Hindlimb muscle (tissue), 1 donor: Measurements from ENCODE around the gene COL20A1. TPM values are rescaled to one million over a fixed set of nuclear protein-coding genes. Genes with fewer than 3 reads are reported as not detected.
A peak's percentile ranks its signal among the peaks of the same experiment; 100 is the strongest.

Experiments
- DNase-seq: peaks from one replicate; pipeline ENCODE4 v3.0.0-alpha.2; 2013
- polyA plus RNA-seq: library from polyadenylated mRNA; unstranded; fragments of 120-200 nt; gene quantifications from one replicate; pipeline ENCODE4 v1.2.1, GENCODE V29; 2013; ENCODE audit not compliant: insufficient read length

The COL20A1 gene
- polyA plus RNA-seq, 1 donor: 6.2 TPM

GRCh38 chr20:63321148-63321831 is 28.3 kb downstream of the COL20A1 start:
- peak; percentile 59 for DNase-seq

- no peak for DNase-seq
These were observed 29.4 kb downstream of the COL20A1 start for GRCh38 chr20:63322146-63322932.

GRCh38 chr20:63322933-63323273 is 29.9 kb downstream of the COL20A1 start:
- DNase-seq: no peak

- DNase-seq: no peak
These were observed 30.5 kb downstream of the COL20A1 start for GRCh38 chr20:63323357-63323981.

- no peak for DNase-seq
These were observed 32.1 kb downstream of the COL20A1 start for GRCh38 chr20:63325021-63325471.

GRCh38 chr20:63325554-63326313 is 32.7 kb downstream of the COL20A1 start:
- DNase-seq: no peak

- DNase-seq: no peak
These were observed 33.6 kb downstream of the COL20A1 start for GRCh38 chr20:63326314-63327230.

- DNase-seq: no peak
These were observed 34.3 kb downstream of the COL20A1 start for GRCh38 chr20:63327231-63327745.

- DNase-seq: no peak
These were observed 35.2 kb downstream of the COL20A1 start for GRCh38 chr20:63328026-63328700.

- no peak for DNase-seq
These were observed 35.8 kb downstream of the COL20A1 start for GRCh38 chr20:63328718-63329275.

- no peak for DNase-seq
These were observed 36.5 kb downstream of the COL20A1 start for GRCh38 chr20:63329331-63330083.

GRCh38 chr20:63330084-63330760 is 37.2 kb downstream of the COL20A1 start:
- no peak for DNase-seq

- no peak for DNase-seq
These were observed 38.0 kb downstream of the COL20A1 start for GRCh38 chr20:63330940-63331339.

GRCh38 chr20:63331741-63332400 is 38.9 kb downstream of the COL20A1 start:
- no peak for DNase-seq

- no peak for DNase-seq
These were observed 39.7 kb downstream of the COL20A1 start for GRCh38 chr20:63332488-63333240.

- no peak for DNase-seq
These were observed 40.4 kb downstream of the COL20A1 start for GRCh38 chr20:63333241-63333836.

- no peak for DNase-seq
These were observed 41.4 kb downstream of the COL20A1 start for GRCh38 chr20:63334356-63334755.
